Mesodermal cell (in vitro differentiated cells): ENCODE measurements around the gene S100A5.
"Not testable (repeated sequence)": the region's sequence is repeated elsewhere in the genome, so short reads cannot be mapped to it uniquely, and the experiment has no call there.

Experiments
- H3K27ac ChIP-seq: 2 replicates; pipeline ENCODE4 v1.7.0; 2013; ENCODE audit warnings: mild to moderate bottlenecking, low read depth, low read length, moderate library complexity; ENCODE audit not compliant: severe bottlenecking
- H3K36me3 ChIP-seq: 2 replicates; pipeline ENCODE4 v1.7.1; 2013; ENCODE audit warnings: mild to moderate bottlenecking, low read length, moderate library complexity; ENCODE audit not compliant: control insufficient read depth, insufficient read depth
- H3K4me1 ChIP-seq: one replicate; pipeline ENCODE4 v1.7.1; 2013; ENCODE audit warnings: mild to moderate bottlenecking, low read length; ENCODE audit not compliant: insufficient read depth, control insufficient read depth, poor library complexity, severe bottlenecking
- H3K4me3 ChIP-seq: 2 replicates; pipeline ENCODE4 v1.7.0; 2013; ENCODE audit warnings: low read length, control low read depth, mild to moderate bottlenecking; ENCODE audit not compliant: insufficient read depth, poor library complexity, severe bottlenecking; ENCODE audit errors: extremely low read depth
- H3K9me3 ChIP-seq: 2 replicates; pipeline ENCODE4 v1.7.1; 2013; ENCODE audit warnings: mild to moderate bottlenecking, low read length, moderate library complexity; ENCODE audit not compliant: control insufficient read depth
- WGBS, 2 experiments: methylation state at CpG; one replicate each; pipeline ENCODE4 v1.1.5; 2013; ENCODE audit warnings: missing lambda C conversion rate in 2 of 2; ENCODE audit not compliant: insufficient coverage in 2 of 2; 5-methylcytosine and 5-hydroxymethylcytosine counted together

Gene S100A5

DNA sequence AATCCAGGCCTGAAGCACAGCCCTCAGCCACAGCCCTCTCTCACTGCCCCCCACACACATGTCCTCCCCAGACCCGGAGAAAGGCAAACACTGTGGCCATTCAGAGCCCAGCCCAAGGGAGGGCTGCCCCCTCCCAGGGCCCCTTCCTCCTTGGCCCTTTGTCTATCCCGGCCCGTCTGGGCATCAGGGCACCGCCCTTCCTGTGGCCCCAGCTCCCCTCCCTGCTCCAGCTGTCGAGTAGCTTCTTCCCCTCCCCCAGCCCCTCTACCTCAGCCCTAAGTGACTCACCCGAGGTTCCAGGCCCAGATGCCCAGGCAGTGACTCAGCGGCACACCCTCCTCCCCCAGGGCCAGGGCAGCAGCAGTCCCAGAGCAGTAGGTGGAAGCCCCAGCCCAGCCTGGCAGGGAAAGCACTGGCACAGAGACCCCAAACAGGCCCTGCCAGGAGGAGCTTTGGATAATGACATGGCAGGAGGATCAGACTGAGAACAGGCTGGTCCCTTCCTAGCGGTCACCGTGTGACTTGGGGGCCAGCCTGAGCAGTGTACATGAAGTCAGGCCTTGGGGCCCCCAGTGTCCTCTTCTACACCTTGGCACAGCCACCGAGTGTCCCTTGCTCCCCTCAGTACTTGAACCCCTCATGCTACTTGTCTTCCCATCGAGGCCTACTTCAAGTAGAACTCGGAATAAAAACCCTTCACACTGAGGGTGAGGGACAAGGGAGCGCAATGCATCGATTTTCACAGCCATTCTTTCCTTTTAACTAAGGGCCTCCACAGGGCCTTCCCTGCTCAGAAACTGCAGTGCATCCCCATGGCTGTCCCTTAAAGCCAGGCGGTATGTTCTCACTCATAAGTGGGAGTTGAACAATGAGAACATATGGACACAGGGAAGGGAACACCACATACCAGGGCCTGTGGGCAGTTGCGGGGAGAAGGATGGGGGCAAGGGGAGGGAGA is 26.0 kb upstream of the S100A5 start:
- Histone ChIP-seq H3K4me3 (no peak overlapping the region), H3K9me3 (no peaks in the 10 kb centered on the region), H3K4me1 (peaks cover 40% of the 10 kb centered on the region), H3K27ac (peak overlapping the region; percentile 97), H3K36me3 (no peaks in the 10 kb centered on the region)
- 36 to 40% methylated on average over 11 to 12 of the region's 16 CpGs for WGBS, 2 experiments

DNA sequence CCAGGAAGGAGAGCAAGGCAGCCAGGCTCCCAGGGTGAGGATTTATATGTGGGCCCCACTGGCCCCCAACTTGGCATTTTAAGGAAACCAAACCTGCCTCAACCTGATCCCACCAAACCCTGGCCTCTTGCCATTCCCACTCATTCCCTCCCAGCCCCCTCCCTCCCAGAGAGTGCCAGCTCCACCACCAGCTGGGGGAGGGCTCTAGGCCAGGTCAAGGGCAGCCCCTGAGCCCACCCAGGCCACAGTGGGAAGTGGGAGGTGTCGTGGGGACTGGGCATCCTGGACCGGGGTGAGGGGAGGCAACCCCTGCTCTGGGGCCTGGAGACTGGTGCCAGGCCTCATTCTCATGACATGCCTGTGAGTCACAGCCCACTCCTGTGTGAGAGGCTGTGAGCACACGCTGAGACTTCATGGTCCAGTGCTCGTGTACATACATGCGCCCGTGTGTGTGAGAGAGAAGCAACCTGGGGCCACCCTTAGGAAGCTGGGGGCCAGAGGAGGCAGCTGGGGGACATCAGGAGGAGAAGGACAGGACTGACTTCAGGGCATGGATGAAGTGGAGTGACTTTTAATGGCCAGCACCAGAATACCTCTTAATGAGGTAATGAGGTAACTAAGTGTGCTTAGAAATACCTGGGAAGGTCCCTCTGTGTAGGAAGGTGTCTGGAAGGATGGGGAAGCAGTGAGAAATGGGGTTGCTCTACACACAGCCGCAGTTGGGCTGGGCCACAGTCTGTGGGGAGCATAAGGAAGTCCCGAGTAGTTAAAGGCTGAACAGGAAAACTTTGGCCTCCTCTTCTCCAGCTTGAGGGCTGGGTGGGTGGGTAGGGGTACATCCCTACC is 25.0 kb upstream of the S100A5 start, which contains the start of gene S100A2:
Gene S100A2, minus strand, starts transcription at position 316 of the 846 bp plus-strand sequence. CDS start 1,967 bp downstream, outside the sequence.
- peaks cover 42% of the 10 kb centered on the region for H3K4me1 ChIP-seq

GRCh38 chr1:153563991-153564390 is 23.3 kb upstream of the S100A5 start:
- Histone ChIP-seq H3K36me3 (no peaks in the 10 kb centered on the region), H3K27ac (no peak overlapping the region), H3K4me3 (no peak overlapping the region), H3K4me1 (peaks cover 42% of the 10 kb centered on the region), H3K9me3 (no peaks in the 10 kb centered on the region)
- 88 to 93% methylated on average over 5 to 7 of the region's 7 CpGs for WGBS, 2 experiments

More for the DNA sequence above, 25.0 kb upstream of the S100A5 start, which contains the start of gene S100A2:
- peak within 1 kb of the TSS; percentile 97 for H3K27ac ChIP-seq
- H3K36me3 ChIP-seq: no peaks in the 10 kb centered on the region
- no peaks in the 10 kb centered on the region for H3K9me3 ChIP-seq
- no peak within 1 kb of the TSS for H3K4me3 ChIP-seq
- WGBS, 2 experiments: 77 to 78% methylated on average over 5 to 6 of the region's 8 CpGs

DNA sequence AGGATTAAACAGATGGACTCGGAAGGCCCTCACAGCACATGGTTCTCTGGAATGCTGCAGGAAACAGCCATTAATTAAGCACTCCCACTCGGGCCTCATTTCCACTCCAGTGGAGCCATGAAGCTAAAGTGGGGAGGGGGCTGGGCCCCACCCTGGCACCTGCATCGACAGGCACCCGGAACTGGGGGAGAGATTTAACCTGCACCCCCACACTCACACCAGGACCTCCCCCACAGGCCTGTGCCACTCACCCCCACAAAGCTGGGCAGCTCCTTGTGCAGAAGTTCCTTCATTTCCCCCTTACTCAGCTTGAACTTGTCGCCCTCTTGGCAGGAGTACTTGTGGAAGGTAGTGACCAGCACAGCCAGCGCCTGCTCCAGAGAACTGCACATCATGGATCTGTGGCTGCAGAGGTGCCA is 22.8 kb upstream of the S100A5 start:
- WGBS, 2 experiments: 83 to 100% methylated on average over 2 to 4 of the region's 6 CpGs
- Histone ChIP-seq H3K4me1 (peaks cover 42% of the 10 kb centered on the region), H3K36me3 (no peaks in the 10 kb centered on the region), H3K27ac (no peak overlapping the region), H3K9me3 (no peaks in the 10 kb centered on the region), H3K4me3 (no peak overlapping the region)

- peaks cover 28% of the 10 kb centered on the region for H3K4me1 ChIP-seq
- not testable (repeated sequence) for H3K36me3 ChIP-seq, H3K4me3 ChIP-seq, H3K27ac ChIP-seq, H3K9me3 ChIP-seq
- 100% methylated on average over 1 to 2 of the region's 3 CpGs for WGBS, 2 experiments
Measured at GRCh38 chr1:153562021-153562420, 21.3 kb upstream of the S100A5 start.

DNA sequence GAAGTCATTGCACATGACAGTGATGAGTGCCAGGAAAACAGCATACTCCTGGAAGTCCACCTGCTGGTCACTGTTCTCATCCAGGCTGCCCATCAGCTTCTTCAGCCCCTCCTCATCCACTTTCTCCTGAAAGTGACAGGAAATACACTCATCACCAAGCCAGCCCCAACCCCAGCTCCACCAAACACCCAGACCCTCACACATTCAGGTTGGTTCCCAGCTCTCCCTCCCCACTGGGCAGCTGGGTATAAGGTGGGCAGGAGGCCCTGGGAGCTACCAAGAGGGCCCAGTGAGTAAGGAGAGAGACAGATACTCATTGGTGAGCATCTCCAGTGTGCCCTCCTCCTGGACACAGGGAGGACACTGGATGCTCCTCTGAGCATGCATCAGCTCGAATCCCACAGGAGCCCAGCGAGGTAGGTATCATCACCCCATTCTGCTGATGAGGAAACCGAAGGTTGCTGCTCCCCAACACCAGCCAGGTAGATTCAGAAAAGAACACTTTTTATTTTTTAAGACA is 20.8 kb upstream of the S100A5 start:
- peaks cover 24% of the 10 kb centered on the region for H3K4me1 ChIP-seq
- no peaks in the 10 kb centered on the region for H3K9me3 ChIP-seq
- no peak overlapping the region for H3K4me3 ChIP-seq
- WGBS, 2 experiments: 98 to 100% methylated on average over 3 of the region's 3 CpGs
- H3K36me3 ChIP-seq: no peaks in the 10 kb centered on the region
- H3K27ac ChIP-seq: no peak overlapping the region

DNA sequence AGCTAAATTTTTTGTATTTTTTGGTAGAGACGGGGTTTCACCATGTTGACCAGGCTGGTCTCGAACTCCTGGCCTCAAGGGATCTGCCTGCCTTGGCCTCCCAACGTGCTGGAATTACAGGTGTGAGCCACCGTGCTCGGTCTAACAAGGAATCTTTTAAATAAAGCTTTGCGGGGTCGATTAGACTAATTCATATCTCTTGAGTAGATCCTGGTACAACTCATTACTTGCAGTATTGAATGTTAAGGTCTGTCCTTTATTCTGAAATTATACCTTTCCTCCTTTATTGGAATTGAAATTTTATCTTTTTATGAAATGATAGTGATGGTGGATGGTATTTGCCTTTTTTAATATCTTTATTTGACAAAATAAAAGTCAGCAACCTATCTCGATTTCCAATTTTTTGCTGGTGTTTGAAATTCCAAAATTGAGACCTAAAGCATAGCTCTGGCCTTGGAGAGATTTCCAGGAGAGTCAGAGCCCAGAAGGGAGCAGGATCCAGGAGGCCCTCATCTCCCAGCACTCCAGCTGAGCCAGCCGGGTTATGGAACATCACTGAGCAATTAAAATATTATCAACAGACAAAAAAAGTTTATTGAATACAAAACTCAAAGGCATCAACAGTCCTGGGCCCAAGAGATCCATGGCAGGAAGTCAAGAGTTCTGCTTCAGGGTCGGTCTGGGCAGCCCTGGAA is 20.2 kb upstream of the S100A5 start:
- no peak overlapping the region for H3K4me3 ChIP-seq
- H3K27ac ChIP-seq: no peak overlapping the region
- no peaks in the 10 kb centered on the region for H3K9me3 ChIP-seq
- H3K36me3 ChIP-seq: no peaks in the 10 kb centered on the region
- peaks cover 23% of the 10 kb centered on the region for H3K4me1 ChIP-seq
- 89 to 97% methylated on average over 6 to 7 of the region's 10 CpGs for WGBS, 2 experiments

DNA sequence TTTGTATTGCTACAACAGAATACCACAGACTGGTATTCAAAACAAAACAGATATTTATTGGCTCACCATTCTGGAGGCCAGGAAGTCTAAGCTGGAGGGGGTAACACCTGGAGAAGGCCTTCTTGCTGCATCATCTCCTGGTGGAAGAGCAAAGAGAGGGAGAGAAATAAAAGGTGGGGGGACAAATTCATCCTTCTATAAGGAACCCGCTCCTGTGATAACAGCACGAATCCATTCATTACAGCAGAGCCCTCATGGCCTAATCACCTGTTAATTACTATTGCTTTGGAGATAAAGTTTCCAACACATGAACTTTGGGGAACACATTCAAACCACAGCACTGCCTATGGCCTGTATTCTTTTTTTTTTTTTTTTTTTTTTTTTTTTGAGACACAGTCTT is 19.5 kb upstream of the S100A5 start:
- Histone ChIP-seq H3K36me3 (no peaks in the 10 kb centered on the region), H3K9me3 (no peaks in the 10 kb centered on the region), H3K27ac (no peak overlapping the region), H3K4me3 (no peak overlapping the region), H3K4me1 (peaks cover 16% of the 10 kb centered on the region)
- no CpG with 5 or more reads among the region's 2 CpGs for WGBS, 2 experiments

GRCh38 chr1:153557877-153558276 is 17.1 kb upstream of the S100A5 start:
- H3K4me1 ChIP-seq: peaks cover 17% of the 10 kb centered on the region
- H3K9me3 ChIP-seq: no peaks in the 10 kb centered on the region
- 70 to 90% methylated on average over 1 to 2 of the region's 3 CpGs for WGBS, 2 experiments
- no peaks in the 10 kb centered on the region for H3K36me3 ChIP-seq
- no peak overlapping the region for H3K27ac ChIP-seq
- no peak overlapping the region for H3K4me3 ChIP-seq

- WGBS, 2 experiments: 100% methylated on average over 1 of the region's 1 CpG; no CpG with 5 or more reads in 1 of the 2 experiments
- H3K4me1 ChIP-seq: peaks cover 16% of the 10 kb centered on the region
- H3K27ac ChIP-seq: no peak overlapping the region
- no peaks in the 10 kb centered on the region for H3K9me3 ChIP-seq
- H3K4me3 ChIP-seq: no peak overlapping the region
- no peaks in the 10 kb centered on the region for H3K36me3 ChIP-seq
Measured at GRCh38 chr1:153556348-153556747, 15.6 kb upstream of the S100A5 start.
